Measurements from ENCODE around the gene VWCE.

GRCh38 chr11:61279934-61280659 lies 15.0 kb downstream of the VWCE start:
- TF ChIP-seq EGR1 (IDR thresholded peaks at IDR 0.05; ENCODE audit: borderline replicate concordance in 1 of 2, low read depth in 2 of 2, low read length in 2 of 2) (no peak), CTCF (IDR thresholded peaks at IDR 0.05 in 2 of 3, conservative IDR thresholded peaks at IDR 0.05 in 1 of 3; ENCODE audit: control insufficient read depth in 2 of 3, extremely low read depth in 1 of 3, insufficient read depth in 1 of 3, low read depth in 3 of 3, low read length in 3 of 3) (no peak), E2F4 (IDR thresholded peaks at IDR 0.05; ENCODE audit: low read depth, low read length) (no peak)
